Stimulated activated CD4-positive, alpha-beta T cell treated with anti-CD3 and anti-CD28 coated beads, Interleukin-4, amount 100 ng/mL, for 4 hours (primary cell): ENCODE results near the gene ZNHIT2.
"Not testable (repeated sequence)": the region's sequence is repeated elsewhere in the genome, so short reads cannot be mapped to it uniquely, and the experiment has no call there.

Source experiments
- DNase-seq, 2 experiments: peaks; one replicate each; pipeline ENCODE4 v3.0.0-alpha.2; 2020

The ZNHIT2 gene

DNA sequence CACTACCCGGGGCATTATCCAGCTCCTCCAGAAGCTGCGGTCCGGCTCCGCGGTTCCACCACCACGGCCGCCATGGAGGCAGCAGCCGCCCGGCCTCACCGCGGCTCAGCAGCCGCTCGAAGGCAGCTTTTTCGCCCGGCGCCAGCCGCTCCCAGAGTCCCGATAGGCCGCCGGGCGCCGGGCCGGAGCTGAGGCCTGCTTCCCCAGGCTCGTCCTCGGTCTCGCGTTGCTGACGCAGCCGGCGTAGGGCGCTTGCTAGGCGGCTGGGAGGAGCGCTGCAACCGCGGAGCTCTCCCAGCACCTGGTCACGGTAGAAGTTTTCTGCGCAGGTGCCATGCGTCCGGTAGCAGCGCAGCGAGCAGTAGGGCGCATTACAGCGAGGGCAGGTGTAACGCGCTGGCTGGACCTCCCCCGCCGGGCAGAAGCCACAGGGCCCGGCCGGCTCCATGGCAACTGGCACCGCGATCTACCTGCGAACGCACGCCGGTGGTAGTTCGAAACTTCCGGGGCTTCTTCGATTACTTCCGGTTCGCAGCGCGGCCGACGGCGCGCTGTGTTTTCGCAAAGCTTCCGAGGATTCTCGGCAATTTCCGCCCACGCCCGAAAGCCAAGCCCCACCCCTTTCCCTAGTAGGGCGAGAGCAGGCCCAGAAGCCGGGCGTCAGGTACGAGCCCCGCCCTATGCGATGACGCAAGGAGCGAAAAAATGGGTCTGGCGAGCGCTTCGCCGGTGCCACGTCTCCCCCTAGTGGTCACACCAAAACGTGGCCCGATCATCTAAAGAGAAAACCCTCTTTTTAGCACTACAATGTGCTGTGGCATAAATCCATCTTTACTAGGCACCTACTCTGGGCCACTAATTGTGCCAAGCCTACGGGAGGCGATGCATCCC lies at the start of gene ZNHIT2:
Gene ZNHIT2 (minus strand): TSS at position 496 of the 891 bp plus-strand sequence. CDS start 48 bp downstream, at position 448.
- peak; percentile 100 for DNase-seq

DNA sequence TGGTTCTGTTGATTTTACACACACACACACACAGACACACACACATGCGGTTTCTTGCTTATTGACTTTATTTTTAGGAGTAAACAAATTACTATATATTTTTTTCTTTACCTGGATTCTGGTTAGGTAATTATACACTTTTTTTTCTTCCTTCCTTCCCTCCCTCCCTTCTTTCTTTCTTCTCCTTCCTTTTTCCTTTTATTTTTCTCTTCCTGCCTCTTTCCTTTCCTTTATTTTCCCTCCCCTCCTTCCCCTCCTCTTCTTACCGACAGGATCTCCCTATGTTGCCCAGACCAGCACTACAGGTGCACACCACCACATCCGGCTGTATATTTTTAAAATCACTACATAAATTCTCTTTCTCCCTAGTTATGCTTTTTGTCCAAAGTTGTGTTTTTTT lies 49.4 kb upstream of the ZNHIT2 start:
- DNase-seq, result no peak

DNA sequence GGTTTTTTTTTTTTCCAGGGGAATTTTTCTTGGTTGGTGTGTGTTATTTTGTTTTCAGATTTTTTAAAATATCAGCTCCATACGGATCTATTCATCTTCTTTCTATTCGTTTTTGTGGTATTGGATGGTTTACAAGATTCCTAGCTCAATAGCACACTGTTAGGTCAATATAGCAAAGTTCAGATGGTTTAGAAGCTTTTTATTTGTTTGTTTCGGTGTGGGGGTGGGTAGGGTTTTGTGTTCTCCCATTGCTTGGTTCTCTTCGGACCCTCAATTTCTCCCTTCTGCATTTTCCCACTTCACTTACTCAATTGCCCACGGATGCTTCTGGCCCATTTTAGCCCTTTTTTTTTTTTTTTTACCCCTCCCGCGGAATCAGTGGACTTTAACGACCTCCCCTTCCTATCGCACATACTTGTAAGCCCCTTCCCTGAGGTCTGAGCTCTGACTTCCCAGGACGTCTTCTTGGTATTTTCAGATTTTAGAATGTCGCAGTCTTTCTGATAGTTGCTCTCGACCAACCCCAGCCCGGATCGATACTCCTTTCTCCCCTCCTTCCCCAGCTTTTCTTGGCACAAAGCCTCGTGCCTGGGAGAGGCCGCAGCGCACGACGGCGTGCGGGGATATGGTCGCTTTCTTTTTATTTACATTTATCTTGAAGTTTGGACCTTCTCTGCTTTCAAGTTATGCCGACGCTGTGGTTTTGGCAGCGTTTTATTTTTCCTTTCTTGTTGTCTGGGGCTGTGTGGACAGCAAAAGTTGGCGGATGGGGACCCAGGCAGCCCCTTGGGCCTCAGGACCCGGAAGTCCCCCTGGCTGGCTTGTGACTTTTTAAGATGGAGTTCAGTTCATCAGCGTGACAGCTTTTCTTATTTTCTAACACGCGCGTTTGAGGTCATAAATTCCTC lies 48.2 kb upstream of the ZNHIT2 start:
- DNase-seq, result no peak

DNA sequence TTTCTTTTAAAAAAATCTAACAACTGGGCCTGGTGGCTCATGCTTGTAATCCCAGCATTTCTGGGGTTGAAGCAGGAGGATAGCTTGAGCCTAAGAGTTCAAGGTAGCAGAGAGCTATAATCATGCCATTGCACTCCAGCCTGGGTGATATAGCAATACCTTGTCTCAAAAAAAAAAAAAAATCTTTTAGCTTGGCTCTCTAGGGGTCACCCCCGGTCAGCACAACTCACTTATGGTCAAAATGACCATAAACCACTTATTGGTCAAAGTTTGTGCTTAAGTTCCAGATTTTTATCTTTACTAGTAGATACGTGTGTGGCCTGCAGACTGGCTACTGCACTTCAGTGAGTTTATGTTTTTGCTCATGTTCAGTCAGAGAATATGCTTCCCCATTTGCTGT lies 46.2 kb upstream of the ZNHIT2 start:
- no peak for DNase-seq

DNA sequence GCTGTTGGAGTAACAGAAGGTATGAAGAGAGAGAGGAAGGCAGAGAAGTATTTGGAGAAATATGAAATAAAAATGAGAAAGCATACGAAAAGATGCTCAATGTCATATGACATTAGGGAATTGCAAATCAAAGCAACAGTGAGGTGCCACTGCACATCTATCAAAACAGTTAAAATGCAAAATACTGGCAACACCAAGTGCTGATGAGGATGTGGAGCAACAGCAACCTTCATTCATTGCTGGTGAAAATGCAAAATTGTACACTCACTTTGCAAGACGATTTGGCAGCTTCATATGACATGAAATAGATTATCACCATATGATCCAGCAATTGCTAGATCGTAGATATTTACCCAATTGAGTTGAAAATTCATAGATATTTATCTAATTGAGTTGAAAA lies 43.1 kb upstream of the ZNHIT2 start:
- DNase-seq, result no peak

DNA sequence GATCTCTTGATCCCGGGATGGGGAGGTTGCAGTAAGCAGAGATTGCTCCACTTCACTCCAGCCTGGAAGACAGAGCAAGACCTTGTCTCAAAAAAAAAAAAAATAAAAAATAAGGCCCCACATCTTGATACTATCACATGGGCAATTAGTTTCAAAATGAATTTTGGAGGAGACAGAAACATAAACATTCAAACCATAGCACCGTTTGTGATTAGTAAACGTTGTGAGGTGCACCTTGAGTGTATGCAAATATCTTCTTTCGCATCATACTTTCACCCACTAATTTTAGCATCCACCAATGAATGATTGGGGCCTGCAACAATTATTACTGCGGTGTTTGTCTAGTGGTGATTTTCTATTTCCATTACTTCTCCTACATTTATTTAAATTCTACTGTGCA lies 41.5 kb upstream of the ZNHIT2 start:
- DNase-seq, result no peak

DNA sequence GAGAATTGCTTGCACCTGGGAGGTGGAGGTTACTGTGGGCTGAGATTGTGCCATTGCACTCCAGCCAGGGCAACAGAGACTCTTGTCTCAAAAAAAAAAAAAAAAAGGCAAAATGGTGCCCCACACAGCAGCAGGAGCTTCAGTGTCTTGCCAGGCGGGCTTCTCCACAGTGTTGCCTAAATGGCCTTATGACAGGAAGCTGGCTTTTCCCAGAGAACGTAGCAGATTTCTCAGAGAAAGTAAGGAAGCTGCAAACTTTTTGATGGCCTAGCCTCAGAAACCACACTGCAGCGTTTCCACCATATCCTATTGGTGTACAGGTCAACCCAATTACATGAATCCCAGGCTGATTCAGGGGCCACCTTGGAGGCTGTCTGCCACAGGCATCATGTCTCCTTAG lies 39.8 kb upstream of the ZNHIT2 start:
- DNase-seq, result no peak

DNA sequence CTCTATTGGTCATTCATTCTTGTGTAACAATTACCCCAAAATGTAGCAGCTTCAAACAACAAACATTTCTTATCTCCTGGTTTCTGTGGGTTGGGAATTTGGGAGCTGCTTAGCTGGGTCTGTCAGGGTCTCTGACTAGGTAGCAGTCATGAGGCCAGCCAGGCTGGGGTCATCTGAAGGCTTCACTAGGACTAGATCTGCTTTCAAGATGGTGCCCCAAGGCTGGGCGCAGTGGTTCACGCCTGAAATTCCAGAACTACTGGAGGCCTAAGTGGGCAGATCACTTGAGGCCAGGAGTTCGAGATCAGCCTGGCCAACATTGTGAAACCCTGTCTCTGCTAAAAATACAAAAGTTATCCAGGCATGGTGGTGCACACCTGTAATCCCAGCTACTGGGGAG lies 39.4 kb upstream of the ZNHIT2 start:
- DNase-seq, result no peak

DNA sequence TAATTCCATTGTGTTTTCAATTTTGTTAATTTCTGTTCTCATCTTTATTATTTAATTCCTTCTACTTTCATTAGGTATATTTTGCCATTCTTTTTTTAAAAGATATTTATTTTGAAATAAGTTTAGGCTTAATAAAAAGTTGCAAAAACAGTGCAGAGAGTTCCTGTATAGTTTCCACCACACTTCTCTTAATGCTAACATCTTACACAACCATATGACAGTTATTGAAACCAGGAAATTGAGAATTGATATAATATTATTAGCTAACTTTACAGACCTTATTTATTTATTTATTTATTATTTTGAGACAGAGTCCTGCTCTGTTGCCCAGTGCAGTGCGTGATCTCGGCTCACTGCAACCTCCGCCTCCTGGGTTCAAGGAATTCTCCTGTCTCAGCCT lies 38.8 kb upstream of the ZNHIT2 start:
- DNase-seq, result no peak

DNA sequence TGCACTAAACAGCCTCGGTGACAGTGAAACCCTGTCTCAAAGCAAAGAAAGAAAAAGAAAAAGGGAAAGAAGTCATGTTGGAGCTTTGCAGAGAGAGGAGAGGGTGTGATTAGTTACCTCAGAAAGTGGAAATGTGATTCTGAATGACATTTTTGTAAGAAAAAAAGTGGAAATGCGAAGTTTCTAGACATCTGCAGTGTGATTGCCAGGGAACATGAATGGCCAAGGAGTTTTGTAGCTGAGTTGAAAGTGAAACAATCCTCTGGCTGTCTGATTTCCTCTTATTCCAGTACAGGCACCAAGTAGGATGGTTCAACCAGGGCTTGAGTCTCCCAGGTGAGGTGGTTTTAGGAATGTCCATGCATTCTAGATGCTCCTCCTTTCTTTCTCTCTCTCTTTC lies 34.6 kb upstream of the ZNHIT2 start:
- DNase-seq, result no peak

DNA sequence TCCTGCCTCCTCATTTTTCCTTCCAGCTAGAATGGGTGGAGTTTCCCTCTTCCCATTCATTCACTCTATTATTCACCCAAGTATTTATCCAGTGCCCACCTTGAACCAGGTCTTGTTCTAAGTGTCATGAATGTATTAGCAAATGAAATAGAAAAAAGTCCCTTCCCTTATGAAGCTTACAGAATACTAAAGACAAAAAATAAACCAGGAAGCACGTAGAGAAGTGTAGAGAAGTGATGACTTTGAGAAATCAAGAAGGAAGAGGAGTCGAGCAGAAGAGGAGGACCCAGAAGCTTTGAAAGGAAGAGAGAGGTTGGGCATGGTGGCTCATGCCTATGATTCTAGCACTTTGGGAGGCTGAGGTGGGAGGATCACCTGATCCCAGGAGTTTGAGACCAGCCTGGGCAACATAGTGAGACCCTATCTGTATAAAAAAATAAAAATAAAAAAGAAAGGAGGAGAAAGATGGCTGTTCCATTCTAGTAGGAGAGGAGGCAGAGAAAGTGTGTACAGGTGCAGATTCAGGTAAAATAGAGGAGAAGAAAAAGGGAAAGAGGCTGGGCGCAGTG lies 33.9 kb upstream of the ZNHIT2 start:
- no peak for DNase-seq

DNA sequence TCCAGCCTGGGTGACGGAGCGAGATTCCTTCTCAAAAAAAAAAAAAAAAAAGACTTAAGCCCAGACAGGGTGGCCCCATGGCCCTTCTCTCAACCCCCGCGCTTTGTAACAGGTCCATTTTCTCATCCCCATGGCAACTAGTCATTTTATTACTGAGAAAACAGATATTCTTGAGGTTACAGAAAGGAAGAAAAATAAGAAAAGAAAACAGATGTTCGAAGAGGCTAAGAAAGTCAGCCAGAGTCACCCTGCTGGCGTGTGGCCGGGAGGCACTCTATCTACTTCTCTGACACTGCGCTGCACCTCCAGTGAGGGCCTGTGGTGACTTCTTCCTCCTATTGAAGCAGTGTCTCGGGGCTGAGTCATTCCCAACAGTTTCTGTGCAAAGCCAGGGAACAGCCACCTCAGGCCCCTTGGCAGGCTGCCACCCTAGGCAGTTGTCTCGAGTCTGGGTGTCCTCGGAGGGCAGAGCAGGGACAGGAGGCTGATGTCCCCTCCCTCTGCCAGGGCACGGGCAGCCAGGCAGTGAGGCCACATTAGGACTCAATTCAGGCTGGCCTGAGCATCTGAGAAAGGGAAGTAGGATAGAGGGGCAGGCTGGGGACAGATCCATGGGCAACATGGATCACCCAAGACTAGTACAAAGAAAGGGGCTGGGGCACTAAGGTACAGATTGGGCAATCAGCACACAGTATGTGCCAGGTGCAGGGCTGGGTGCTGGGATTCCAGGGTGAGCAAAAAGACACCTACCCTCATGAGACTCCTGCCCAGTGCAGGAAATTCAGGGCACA lies 33.2 kb upstream of the ZNHIT2 start:
- no peak for DNase-seq

DNA sequence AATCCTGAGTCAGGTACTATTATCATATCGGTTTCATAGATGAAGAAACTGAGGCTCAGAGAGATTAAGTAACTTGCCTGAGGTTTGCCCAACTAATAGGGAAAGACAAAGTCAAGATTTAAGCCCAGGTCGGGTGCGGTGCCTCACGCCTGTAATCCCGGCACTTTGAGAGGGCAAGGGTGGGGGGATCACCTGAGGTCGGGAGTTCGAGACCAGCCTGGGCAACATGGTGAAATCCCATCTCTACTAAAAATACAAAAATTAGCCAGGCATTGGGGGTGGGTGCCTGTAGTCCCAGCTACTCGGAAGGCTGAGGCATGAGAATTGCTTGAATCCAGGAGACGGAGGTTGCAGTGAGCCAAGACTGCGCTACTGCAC lies 32.6 kb upstream of the ZNHIT2 start:
- DNase-seq, result not testable (repeated sequence)

DNA sequence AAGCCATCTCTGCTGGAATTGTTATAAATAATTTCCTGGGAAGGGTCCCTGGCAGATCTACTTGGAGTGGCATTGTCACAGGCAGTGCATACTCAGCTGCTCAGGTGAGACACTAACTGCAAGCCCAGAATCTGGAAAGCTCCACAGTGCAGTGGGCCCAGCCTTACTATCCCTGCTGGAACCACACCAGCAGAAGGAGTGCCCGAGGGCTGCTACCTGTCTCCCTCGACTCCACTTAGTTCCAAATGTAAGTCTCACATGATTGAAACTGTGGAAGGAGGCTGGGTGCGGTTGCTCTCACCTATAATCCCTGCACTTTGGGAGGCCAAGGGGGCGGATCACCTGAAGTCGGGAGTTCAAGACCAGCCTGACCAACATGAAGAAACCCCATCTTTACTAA lies 31.2 kb upstream of the ZNHIT2 start:
- no peak for DNase-seq

DNA sequence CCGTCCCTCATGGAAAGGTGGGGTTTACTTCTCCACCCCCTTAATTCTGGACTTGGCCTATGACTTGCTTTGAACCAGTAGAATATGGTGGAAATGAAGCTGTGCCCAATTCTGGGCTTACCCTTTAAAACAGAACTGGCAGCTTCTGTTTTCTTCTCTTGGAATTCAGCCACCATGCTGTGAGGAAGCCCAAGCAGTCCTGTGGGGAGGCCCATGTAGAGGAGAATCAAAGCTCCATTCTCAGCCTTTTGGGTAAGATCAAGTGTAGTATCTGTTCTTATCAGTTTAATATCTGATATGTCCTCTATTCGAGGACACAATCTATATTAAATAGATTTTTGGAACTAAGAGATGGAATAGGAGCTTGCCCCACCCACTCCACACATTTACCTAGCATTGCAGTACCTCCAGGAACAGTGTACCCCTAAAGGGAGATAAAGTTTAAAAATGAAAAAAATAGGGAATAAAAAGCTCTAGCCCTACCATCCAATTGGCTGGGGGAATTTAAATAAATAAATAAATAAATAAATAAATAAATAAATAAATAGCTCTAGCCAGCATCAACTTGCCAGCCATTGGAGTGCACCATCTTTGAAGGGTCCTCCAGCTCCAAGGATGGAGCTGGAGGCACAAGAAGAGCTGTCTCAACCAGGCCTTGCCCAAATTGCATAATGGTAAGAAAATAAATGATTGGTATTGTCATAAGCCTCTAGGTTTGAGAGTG lies 30.0 kb upstream of the ZNHIT2 start:
- DNase-seq, result no peak

DNA sequence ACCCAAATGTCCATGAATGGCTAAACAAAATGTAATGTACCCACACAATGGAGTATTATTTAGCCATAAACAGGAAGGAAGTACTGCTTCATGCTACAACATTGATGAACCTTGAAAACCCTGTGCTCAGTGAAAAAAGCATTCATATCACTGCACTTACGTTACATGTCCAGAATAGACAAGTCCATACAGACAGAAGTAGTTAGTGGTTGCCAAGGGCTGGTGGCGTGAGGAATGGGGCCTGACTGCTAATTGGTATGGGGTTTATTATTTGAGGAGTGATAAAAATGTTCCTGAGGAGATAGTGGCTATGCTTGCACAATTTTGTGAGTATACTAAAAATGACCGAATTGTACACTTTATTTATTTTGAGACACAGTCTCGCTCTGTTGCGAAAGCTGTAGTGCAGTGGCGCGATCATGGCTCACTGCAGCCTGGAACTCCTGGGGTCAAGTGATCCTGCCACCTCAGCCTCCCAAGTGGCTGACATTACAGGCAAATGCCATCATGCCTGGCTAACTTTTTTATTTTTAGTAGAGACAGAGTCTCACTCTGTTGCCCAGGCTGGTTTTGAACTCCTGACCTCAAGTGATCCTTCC lies 24.5 kb upstream of the ZNHIT2 start:
- no peak for DNase-seq

DNA sequence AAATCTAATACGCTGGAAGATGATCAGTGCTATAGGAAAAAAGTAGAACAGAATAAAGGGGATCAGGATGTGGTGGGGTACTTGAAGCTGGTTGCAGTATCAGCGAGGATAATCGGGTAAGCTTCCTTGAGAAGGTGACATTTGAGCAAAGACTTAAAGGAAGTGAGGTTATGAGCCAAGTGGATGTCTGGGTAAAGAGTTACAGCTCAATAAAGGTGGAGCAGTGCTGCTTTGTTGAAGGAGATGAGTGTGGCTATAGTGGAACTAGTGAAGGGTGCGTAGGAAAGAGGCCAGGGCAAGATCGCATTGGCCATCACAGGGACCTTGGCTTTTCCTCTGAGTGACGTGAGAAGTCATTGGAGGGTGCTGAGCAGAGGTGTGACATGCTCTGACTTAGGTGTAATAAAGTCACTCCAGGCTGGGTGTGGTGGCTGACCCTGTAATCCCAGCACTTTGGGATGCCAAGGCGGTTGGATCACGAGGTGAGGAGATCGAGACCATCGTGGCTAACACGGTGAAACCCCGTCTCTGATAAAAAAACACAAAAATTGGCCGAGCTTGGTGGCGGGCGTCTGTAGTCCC lies 19.1 kb upstream of the ZNHIT2 start:
- no peak for DNase-seq

DNA sequence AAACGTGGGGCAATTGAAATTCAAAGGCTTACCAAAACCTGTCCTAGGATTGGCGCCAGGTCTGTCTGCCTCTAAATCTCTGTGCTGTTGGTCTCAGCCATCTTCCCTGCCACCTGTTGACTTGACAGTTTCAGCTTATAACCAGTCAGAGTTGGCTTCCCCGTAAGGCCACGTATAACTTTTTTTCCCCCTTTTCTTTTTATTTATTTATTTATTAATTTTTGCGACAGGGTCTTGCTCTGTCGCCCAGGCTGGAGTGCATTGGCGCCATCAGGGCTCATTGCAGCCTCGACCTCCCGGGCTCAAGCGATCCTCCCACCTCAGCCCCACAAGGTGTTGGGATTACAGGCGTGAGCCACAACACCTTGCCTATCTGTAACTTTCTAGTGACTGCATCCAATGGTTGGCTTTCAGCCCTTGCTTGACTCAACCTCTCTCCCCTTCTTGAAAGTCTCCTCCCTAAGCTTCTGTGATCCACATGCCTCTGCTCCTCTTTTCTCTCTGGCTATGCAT lies 18.2 kb upstream of the ZNHIT2 start:
- DNase-seq, result no peak

DNA sequence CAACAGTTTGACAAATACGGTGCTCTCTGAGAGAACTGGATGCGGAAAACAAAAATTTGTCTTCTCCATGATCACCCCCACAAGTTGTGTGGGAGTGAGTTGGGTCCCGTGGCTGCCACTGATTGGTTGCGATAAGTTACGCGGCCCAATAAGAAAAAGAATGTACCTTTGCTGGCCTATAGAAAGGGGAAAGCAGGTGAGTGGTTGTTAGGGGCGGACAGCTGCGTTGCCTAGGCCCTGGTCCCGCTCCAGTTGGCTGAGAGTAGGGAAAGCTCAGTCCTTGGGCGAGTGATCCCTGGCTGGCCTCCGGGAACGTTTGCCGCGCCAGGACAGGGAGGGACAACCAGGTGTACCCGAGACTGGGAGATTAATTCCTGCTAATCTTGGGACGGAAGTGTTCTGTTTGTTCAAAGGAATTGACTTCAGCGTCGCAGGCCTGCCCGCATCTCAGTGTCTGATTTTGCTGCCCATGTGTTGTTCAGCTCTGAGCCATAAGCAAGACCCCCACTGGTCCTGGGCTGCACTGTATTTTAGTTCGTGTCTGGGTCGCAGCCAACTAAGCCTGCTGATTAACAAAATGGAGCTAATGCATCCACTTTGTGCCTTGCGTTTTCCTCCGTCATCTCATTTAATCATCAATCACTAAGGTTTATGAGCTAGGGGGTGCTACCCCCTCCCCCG lies 17.6 kb upstream of the ZNHIT2 start:
- DNase-seq, result peak; percentile 64 to 85

DNA sequence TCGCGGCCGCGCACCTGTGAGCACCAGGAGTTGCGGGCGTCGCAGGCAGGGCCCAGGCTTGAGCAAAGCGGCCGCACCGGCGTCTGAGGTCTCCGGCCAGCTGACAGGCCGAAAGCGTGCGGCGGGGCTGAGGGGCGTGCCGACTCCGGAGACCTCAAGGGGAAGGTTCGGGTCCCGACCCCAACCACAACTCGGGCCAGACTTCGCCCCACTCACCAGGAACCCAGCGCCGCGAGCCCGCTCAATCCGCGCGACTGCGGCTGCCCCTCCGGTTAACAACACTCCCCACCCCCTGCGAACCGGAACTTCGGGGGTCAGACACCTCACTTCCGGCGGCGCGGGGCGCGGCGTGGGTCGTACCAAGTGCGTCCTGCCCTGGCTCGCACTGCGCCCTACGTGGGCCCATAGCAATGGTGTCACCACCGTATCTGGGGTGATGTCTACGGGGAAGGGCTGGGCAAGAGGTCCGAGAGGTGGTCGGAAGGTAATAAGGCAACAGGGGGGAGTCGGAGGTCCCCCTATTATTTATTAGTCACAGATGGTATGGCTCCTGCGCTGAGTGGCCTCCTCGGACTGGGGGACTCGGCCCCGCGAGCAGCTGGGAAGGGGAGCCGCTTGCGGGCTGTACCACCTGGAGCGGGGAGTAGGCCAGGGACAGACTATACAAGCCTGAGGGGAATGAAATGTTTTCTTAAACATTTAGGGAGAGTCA lies 16.9 kb upstream of the ZNHIT2 start, which contains the start of gene SYVN1:
Gene SYVN1 (minus strand): TSS at position 280 of the 712 bp plus-strand sequence. CDS start 918 bp downstream, outside the sequence.
- DNase-seq, result peak; percentile 89 to 91
